ENCODE results near the gene MAPK12.

- TF ChIP-seq, protein P1, sequence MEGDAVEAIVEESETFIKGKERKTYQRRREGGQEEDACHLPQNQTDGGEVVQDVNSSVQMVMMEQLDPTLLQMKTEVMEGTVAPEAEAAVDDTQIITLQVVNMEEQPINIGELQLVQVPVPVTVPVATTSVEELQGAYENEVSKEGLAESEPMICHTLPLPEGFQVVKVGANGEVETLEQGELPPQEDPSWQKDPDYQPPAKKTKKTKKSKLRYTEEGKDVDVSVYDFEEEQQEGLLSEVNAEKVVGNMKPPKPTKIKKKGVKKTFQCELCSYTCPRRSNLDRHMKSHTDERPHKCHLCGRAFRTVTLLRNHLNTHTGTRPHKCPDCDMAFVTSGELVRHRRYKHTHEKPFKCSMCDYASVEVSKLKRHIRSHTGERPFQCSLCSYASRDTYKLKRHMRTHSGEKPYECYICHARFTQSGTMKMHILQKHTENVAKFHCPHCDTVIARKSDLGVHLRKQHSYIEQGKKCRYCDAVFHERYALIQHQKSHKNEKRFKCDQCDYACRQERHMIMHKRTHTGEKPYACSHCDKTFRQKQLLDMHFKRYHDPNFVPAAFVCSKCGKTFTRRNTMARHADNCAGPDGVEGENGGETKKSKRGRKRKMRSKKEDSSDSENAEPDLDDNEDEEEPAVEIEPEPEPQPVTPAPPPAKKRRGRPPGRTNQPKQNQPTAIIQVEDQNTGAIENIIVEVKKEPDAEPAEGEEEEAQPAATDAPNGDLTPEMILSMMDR (conservative IDR thresholded peaks at IDR 0.05 in 1 of 2, IDR thresholded peaks at IDR 0.05 in 1 of 2; ENCODE audit: low read depth in 1 of 2, low read length in 2 of 2): no peak
- no peak for TF ChIP-seq EZH2 (IDR thresholded peaks at IDR 0.05; ENCODE audit: low read length, missing control alignments)
These were observed 34.7 kb downstream of the MAPK12 start for GRCh38 chr22:50226875-50227165.

Measured in fibroblast of lung (primary cell).